HG02970 (cell line): ENCODE measurements around the gene BLOC1S3.
"Not testable (repeated sequence)": the region's sequence is repeated elsewhere in the genome, so short reads cannot be mapped to it uniquely, and the experiment has no call there.

Source experiments
- ATAC-seq: cut with Tn5 transposase; IDR thresholded peaks from one replicate; pipeline ENCODE4 v1.9.1; 2021; ENCODE audit warnings: mild to moderate bottlenecking, moderate library complexity, moderate number of reproducible peaks; ENCODE audit not compliant: unreplicated experiment, low FRiP score

The BLOC1S3 gene

GRCh38 chr19:45217957-45218334 is 39.4 kb downstream of the BLOC1S3 start:
- no peak for ATAC-seq

- ATAC-seq = no peak
These were observed 39.8 kb downstream of the BLOC1S3 start for GRCh38 chr19:45218426-45218825.

DNA sequence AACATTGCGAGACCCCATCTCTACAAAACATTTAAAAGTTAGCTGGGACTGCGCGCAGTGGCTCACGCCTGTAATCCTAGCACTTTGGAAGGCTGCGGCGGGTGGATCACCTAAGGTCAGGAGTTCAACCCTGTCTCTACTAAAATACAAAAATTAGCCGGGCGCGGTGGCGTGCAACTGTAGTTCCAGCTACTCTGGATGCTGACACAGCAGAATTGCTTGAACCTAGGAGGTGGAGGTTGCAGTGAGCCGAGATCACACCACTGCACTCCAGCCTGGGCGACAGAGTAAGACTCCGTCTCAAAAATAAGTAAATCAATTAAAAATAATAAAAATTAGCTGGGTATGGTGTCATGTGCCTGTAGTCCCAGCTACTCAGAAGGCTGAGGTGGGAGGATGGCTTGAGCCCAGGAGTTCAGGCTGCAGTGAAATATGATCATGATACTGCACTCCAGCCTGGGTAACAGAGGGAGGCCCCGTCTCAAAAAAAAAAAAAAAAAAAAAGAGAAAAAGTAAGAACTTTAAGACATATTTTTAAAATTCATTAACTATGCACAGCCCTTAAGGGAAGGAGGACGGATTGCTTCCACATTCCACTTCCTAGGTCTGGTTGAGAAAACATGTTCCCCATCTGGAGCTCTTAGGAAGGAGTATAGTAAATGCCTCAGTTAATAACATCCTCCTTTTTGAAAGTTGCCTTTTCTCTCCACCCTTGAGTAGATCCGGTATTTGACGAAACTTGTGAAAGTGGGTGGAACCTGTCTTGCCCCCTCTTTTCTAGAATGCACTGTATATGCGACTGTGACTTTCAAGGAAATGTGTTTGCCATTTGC is 40.5 kb downstream of the BLOC1S3 start:
- ATAC-seq = no peak

GRCh38 chr19:45222724-45223123 is 44.1 kb downstream of the BLOC1S3 start:
- ATAC-seq = no peak

GRCh38 chr19:45223879-45224278 is 45.3 kb downstream of the BLOC1S3 start:
- ATAC-seq = no peak

DNA sequence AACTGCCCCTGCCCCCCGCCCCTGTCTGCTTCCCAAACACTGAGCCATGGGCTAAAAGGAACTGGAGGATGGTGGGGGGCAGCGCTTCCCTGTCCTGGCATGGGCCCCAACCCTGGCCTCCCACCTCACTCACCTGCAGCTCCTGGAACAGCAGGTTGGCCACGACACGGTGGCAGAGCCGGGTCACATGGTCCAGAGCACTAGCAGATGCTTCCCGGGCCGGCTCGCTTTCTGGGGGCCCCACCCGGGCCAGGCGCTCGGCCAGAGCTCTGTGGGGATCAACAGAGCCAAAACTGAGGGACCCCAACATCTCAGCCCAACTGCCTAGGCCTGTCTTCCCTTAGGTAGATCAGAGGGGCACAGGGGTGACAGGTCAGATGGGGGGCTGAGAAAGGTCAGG is 46.1 kb downstream of the BLOC1S3 start:
- no peak for ATAC-seq

GRCh38 chr19:45229056-45229455 is 50.5 kb downstream of the BLOC1S3 start:
- not testable (repeated sequence) for ATAC-seq
